ENCODE measurements around the gene EMSY. TPM values are rescaled to one million over a fixed set of nuclear protein-coding genes. Genes with fewer than 3 reads are reported as not detected.

The EMSY gene
- total RNA-seq (2021; fragmentation: NEBNext Ultra II Directional; extraction: Animal tissue kit (Norgen Biotek cat#: 25700)) (32.2 and 34.6 TPM in 2 replicates), polyA plus RNA-seq (2011; rRNA removed) (26.5 and 29.6 TPM in 2 replicates), polyA minus RNA-seq (2011; rRNA and poly(A)+ RNA removed) (63.0 and 64.6 TPM in 2 replicates)
- 26.0 TPM for polyA plus RNA-seq (2011; cell fraction: cytosol; rRNA removed)
- 85.5 TPM for polyA plus RNA-seq (2011; cell fraction: nucleus; rRNA removed)
- polyA plus RNA-seq (2012, experiment 1 of 2) = 19.6 to 31.9 TPM (median 28.0 TPM) in 4 replicates
- polyA plus RNA-seq (2012, experiment 2 of 2) = 1.8 TPM
- polyA plus RNA-seq (2013, experiment 1 of 2) = 29.5 TPM
- 23.4 TPM for polyA plus RNA-seq (2013, experiment 2 of 2)
- polyA minus RNA-seq (2011; cell fraction: cytosol; rRNA and poly(A)+ RNA removed) = 21.4 TPM
- 114 TPM for polyA minus RNA-seq (2011; cell fraction: nucleus; rRNA and poly(A)+ RNA removed)
- long read RNA-seq, experiment 1, partial matches to known transcripts = 16 of 23 reads
- long read RNA-seq, experiment 1, other reads (novel, unspliced or antisense) = 7 of 23 reads
- long read RNA-seq, experiment 2, partial matches to known transcripts = 1 of 5 reads
- long read RNA-seq, experiment 2, other reads (novel, unspliced or antisense) = 4 of 5 reads

DNA sequence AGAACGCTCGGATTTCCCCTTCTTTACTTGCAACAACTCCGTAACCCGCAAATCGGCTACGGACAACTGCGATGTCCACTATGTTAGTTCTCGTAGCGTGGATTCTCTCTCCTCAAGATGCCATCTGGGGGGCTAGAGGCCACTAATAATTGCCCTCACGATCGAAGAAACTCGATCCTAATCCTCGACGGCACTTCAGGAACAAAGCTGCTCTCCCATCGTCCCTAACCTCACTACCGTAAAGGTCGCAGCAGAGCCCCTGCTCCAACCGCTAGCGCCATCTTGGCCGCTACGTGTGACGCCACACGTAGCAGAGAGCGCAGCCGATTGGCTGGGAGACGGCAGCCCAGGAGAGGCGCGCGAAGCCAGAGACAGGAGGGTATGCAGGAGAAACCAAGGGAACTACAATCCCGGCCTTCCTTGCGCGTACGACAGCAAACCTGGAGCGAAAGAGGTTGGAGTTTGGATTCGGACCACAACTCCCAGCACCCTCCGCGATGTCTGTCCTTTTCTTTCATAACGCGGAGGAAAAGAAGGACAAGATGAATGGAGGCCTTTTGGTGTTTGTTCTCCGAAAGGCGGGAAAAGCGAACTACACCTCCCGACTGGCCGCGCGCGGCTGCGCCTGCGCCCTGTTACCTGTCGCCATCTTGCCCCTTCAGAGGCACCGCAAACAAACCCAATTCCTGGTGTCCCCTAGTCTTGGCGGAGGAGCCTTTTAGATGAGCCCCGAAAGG, at the start of gene EMSY:
TSS of gene EMSY (plus strand) at position 635 of the 737 bp plus-strand sequence. CDS start 1,921 bp downstream, outside the sequence.
- Histone ChIP-seq H3K4me3 (ENCODE audit: extremely low read depth in 1 of 4, insufficient read depth in 2 of 4, low read depth in 3 of 4, low read length in 4 of 4) (peak within 1 kb of the TSS; percentile 77 to 99 (median 96)), H3K27ac (ENCODE audit: low read depth, low read length) (peak within 1 kb of the TSS; percentile 98), H3K4me1 (replicated peaks in 1 of 4; ENCODE audit: control insufficient read depth in 3 of 4, insufficient read depth in 4 of 4, low read length in 3 of 4) (peaks cover 0 to 20% (median 1%) of the 10 kb centered on the region in 4 experiments; a peak in 5 of 7 replicates), H3K23ac (ENCODE audit: insufficient read length) (no peak within 1 kb of the TSS), H3K36me3 (ENCODE audit: control insufficient read depth in 2 of 4, insufficient read depth in 4 of 4, low read length in 3 of 4) (peaks cover 0 to 22% (median 1%) of the 10 kb centered on the region in 4 experiments; a peak in 2 of 8 replicates), H2BK120ac (replicated peaks; ENCODE audit: low read depth, low read length) (peak within 1 kb of the TSS; percentile 68), H4K8ac (ENCODE audit: extremely low read depth, insufficient read depth, low read length) (peak within 1 kb of the TSS; percentile 95), H3K27me3 (replicated peaks in 1 of 4; ENCODE audit: control insufficient read depth in 3 of 4, extremely low read depth in 1 of 4, insufficient read depth in 3 of 4, low read length in 3 of 4) (no peaks in the 10 kb centered on the region), H3K4ac (replicated peaks; ENCODE audit: insufficient read length, low read depth, low read length) (peak within 1 kb of the TSS; percentile 47), H4K20me1 (replicated peaks in 1 of 2; ENCODE audit: control insufficient read depth in 1 of 2, insufficient read depth in 2 of 2, low read length in 2 of 2) (no peaks in the 10 kb centered on the region), H3K4me2 (ENCODE audit: insufficient read depth in 1 of 2, low read depth in 2 of 2, low read length in 2 of 2) (peak within 1 kb of the TSS; percentile 77 to 89), H3K18ac (ENCODE audit: extremely low read depth, low read length) (peak within 1 kb of the TSS; percentile 84), H3K79me2 (ENCODE audit: control insufficient read depth in 1 of 2, insufficient read depth in 2 of 2, low read length in 2 of 2) (peaks cover 0 to 53% of the 10 kb centered on the region in 2 experiments; a peak in 3 of 4 replicates), H2BK15ac (ENCODE audit: low read length) (peak within 1 kb of the TSS; percentile 38; the same call in 1 of the 2 replicates), H3K9ac (replicated peaks in 1 of 4; ENCODE audit: extremely low read depth in 1 of 4, low read depth in 3 of 4, low read length in 3 of 4) (peak within 1 kb of the TSS; percentile 97 to 100 (median 98)), H3K9me3 (ENCODE audit: insufficient read depth in 2 of 2, low read depth in 1 of 2, low read length in 1 of 2) (no peaks in the 10 kb centered on the region), H2AFZ (ENCODE audit: low read length) (peak within 1 kb of the TSS; percentile 82; the same call in 1 of the 2 replicates), H3K79me1 (ENCODE audit: low read depth, low read length) (no peaks in the 10 kb centered on the region; the same call in 1 of the 2 replicates), H2AK5ac (ENCODE audit: low read depth, low read length) (peak within 1 kb of the TSS; percentile 99; the same call in 1 of the 2 replicates), H3K23me2 (ENCODE audit: low read depth, low read length) (peaks cover 3% of the 10 kb centered on the region; the same call in 1 of the 2 replicates), H3K14ac (ENCODE audit: insufficient read length) (no peak within 1 kb of the TSS), H2BK20ac (ENCODE audit: low read length) (peak within 1 kb of the TSS; percentile 26; the same call in 1 of the 2 replicates), H2BK12ac (ENCODE audit: low read depth, low read length) (peak within 1 kb of the TSS; percentile 98), H4K5ac (ENCODE audit: insufficient read length, low read depth, low read length) (peak within 1 kb of the TSS; percentile 84), H4K91ac (replicated peaks; ENCODE audit: insufficient read length, low read length) (peak within 1 kb of the TSS; percentile 69), H2BK5ac (ENCODE audit: low read depth, low read length) (peak within 1 kb of the TSS; percentile 99), H3K56ac (replicated peaks; ENCODE audit: insufficient read length, low read depth, low read length) (peak within 1 kb of the TSS; percentile 55)
- WGBS, 2 experiments (ENCODE audit: extremely low coverage in 1 of 2, insufficient coverage in 1 of 2, insufficient read length in 1 of 2, insufficient replicate concordance in 2 of 2, low coverage in 1 of 2, low lambda C conversion rate in 2 of 2, missing lambda C conversion rate in 1 of 2) = 2% methylated on average over 51 of the region's 53 CpGs; no CpG with 5 or more reads in 1 of the 2 experiments
- CTCF ChIA-PET (ENCODE audit: partially characterized antibody) = interaction anchor here (1.1 to 3.5 kb wide), 5 partner anchors 11 to 236 kb away, joined by 3 to 21 read pairs (median 13); no protein-coding TSS in a partner anchor
- FAIRE-seq (peak; percentile 96), DNase-seq (ENCODE audit: low read depth in 1 of 2, low spot score in 2 of 2) (peak; percentile 89 to 98)
- POLR2A ChIA-PET (ENCODE audit: partially characterized antibody) = interaction anchor here (0.9 to 6.5 kb wide), 4 partner anchors 10 to 87 kb away, joined by 3 to 87 read pairs (median 3); no protein-coding TSS in a partner anchor
- TF ChIP-seq SP4 (IDR thresholded peaks at IDR 0.05; ENCODE audit: low read length) (peak; percentile 45; the same call in 1 of the 2 replicates), TBP (IDR thresholded peaks at IDR 0.05; ENCODE audit: low read depth, low read length) (peak; percentile 96), YY1 (IDR thresholded peaks at IDR 0.05; ENCODE audit: low read depth, low read length) (peak; percentile 97), POLR2A (IDR thresholded peaks at IDR 0.05; ENCODE audit: control extremely low read depth in 1 of 2, low read depth in 2 of 2, low read length in 2 of 2) (peak; percentile 98), CBX5 (IDR thresholded peaks at IDR 0.05; ENCODE audit: low read depth, low read length) (no peak), HDAC2 (IDR thresholded peaks at IDR 0.05; ENCODE audit: borderline replicate concordance in 1 of 2, low read depth in 2 of 2, low read length in 2 of 2) (0 out of 4 replicates have a peak, but pooled peaks of 1 of the 2 experiments have one; percentile 13), GTF2F1 (IDR thresholded peaks at IDR 0.05; ENCODE audit: borderline replicate concordance, low read depth, low read length) (no peak; the same call in 1 of the 2 replicates)
